KOPT-K1 (cell line): ENCODE data around the gene B3GNT8.
"Not testable (repeated sequence)": the region's sequence is repeated elsewhere in the genome, so short reads cannot be mapped to it uniquely, and the experiment has no call there.

ENCODE experiments used
- H3K27ac ChIP-seq: fragments of 200-600 bp; sonication (generic); 2 replicates; pipeline ENCODE4 v1.5.1; 2016; ENCODE audit warnings: antibody characterized with exemption, mild to moderate bottlenecking, low read depth, low read length; ENCODE audit not compliant: poor library complexity, severe bottlenecking
- H3K36me3 ChIP-seq: fragments of 200-600 bp; sonication (generic); 2 replicates; pipeline ENCODE4 v1.5.1; 2017; ENCODE audit warnings: antibody characterized with exemption, mild to moderate bottlenecking, low read length, moderate library complexity; ENCODE audit not compliant: insufficient read depth
- H3K9me3 ChIP-seq: fragments of 200-600 bp; sonication (generic); 2 replicates; pipeline ENCODE4 v1.5.1; 2017; ENCODE audit warnings: antibody characterized with exemption, low read length, mild to moderate bottlenecking; ENCODE audit not compliant: insufficient read depth, poor library complexity, severe bottlenecking

The B3GNT8 gene

GRCh38 chr19:41426952-41427646 is at the start of gene B3GNT8:
B3GNT8 (minus strand) TSS chr19:41427374; CDS start chr19:41426778, 596 bp downstream.
- Histone ChIP-seq H3K27ac (peak within 1 kb of the TSS; percentile 57), H3K9me3 (no peaks in the 10 kb centered on the region), H3K36me3 (peaks cover 44% of the 10 kb centered on the region)

- H3K27ac ChIP-seq: no peak overlapping the region
- no peaks in the 10 kb centered on the region for H3K36me3 ChIP-seq
- no peaks in the 10 kb centered on the region for H3K9me3 ChIP-seq
Measured at GRCh38 chr19:41476583-41476982, 49.4 kb upstream of the B3GNT8 start.

DNA sequence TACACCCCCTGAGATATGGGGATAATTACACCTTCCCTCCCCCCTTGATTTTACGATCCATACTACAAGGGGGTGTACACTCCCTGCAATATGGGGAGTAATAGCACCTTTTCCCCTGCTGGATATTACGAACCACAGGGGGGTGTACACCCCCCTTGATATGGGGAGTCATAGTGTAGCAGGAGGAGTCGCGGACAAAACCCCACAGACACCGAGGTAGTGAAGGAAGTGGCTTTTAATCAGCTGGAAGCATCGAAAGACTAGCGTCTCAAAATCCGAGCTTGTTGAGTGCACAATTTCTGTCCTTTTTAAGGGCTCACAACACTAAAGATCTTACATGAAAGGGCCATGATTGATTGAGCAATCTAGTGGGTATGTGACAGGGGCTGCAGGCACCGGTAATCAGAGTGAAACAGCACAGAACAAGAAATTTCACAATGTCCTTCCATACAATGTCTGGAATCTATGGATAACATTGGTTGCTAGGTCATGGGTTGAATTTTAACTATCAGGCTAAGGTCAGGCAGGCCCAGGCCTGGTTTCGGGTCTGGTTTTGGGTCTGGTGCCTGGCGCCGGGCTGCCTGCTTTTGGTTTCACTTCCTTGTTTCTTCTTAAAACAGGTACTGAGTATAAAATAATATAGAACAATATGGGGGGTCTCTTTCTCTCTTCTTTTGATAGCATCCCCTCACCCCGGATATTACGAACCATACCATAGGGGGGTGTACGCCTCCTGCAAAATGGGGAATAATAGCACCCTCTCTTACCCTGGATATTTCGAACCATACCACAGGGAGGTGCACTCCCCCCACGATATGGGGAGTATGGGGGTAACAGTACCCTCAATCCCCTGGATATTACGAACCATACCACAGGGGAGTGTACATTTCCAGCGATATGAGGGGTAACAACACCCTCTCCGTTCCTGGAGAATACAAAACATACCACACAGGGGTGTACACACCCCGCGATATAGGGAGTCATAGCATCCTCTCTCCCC is 36.4 kb upstream of the B3GNT8 start:
- H3K27ac ChIP-seq, H3K36me3 ChIP-seq, H3K9me3 ChIP-seq: not testable (repeated sequence)

GRCh38 chr19:41462497-41462896 is 35.3 kb upstream of the B3GNT8 start:
- Histone ChIP-seq H3K27ac (no peak overlapping the region), H3K9me3 (no peaks in the 10 kb centered on the region), H3K36me3 (no peaks in the 10 kb centered on the region)

GRCh38 chr19:41457241-41457640 is 30.1 kb upstream of the B3GNT8 start:
- no peaks in the 10 kb centered on the region for H3K36me3 ChIP-seq
- peaks cover 8% of the 10 kb centered on the region for H3K9me3 ChIP-seq
- no peak overlapping the region for H3K27ac ChIP-seq

DNA sequence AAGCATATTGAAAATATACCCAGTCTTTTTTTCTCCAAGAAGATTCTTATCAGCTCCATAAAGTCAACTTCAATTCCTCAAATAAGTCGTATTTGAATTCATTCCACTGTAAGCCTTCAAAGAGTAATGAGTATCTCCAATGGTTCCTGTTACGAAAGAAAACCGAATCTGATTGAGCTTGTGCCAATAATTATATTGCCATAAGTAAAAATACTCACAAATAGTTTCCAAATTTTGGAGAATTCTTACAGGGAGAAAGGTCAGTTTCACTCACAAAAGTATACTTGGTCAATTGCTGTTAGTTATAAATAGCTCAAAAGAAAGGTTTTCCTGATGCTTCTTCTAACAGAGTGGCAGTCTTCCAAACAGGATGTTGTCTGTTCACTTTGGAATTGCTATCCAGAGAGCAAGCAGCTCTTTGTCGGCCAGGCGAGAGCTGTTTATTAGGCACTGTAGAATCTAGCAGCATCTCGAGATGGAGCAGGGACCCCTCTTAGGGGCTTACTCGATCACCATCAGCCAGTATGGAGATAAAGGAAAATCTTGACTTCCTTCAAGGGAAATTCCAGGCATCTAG is 29.3 kb upstream of the B3GNT8 start:
- Histone ChIP-seq H3K9me3 (peaks cover 8% of the 10 kb centered on the region), H3K27ac (no peak overlapping the region), H3K36me3 (no peaks in the 10 kb centered on the region)

DNA sequence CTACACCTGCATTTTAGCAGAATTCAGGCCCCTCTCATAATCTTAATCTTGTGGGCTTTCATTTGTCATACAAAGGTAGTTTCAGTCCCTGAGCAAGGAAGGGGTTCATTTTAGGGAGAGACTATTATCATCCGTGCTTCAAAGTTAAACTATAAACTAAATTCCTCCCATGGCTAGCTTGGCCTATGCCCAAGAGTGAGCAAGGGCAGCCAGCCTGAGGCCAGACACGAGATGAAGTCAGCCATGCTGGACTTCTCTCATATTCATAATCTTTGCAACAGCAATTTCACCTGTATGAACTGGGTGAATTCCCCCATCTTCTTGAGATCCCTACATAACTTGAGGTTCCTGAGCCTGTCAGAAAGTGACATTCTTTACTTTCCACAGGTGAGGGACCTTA is 28.8 kb upstream of the B3GNT8 start:
- Histone ChIP-seq H3K27ac (no peak overlapping the region), H3K9me3 (peaks cover 8% of the 10 kb centered on the region), H3K36me3 (no peaks in the 10 kb centered on the region)

- Histone ChIP-seq H3K9me3 (peaks cover 8% of the 10 kb centered on the region), H3K36me3 (no peaks in the 10 kb centered on the region), H3K27ac (no peak overlapping the region)
Measured at GRCh38 chr19:41452584-41453275, 25.6 kb upstream of the B3GNT8 start.

DNA sequence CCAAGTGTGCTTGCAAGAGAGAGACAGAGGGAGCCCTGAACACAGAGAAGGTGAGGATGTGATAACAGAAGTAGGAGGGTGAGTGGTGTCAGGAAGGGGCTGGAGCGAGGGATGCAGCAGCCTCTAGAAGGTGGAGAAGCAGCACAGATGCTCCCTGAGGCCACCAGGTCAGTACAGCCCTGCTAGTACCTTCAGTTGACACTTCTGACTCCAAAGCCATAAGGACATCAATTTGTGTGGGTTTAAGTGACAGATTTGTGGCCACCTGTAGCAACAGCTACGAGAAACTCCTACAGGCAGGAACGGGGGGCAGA is 22.6 kb upstream of the B3GNT8 start:
- Histone ChIP-seq H3K36me3 (no peaks in the 10 kb centered on the region), H3K9me3 (no peaks in the 10 kb centered on the region), H3K27ac (no peak overlapping the region)

- no peaks in the 10 kb centered on the region for H3K9me3 ChIP-seq
- no peak overlapping the region for H3K27ac ChIP-seq
- no peaks in the 10 kb centered on the region for H3K36me3 ChIP-seq
Measured at GRCh38 chr19:41449079-41449864, 22.1 kb upstream of the B3GNT8 start.

DNA sequence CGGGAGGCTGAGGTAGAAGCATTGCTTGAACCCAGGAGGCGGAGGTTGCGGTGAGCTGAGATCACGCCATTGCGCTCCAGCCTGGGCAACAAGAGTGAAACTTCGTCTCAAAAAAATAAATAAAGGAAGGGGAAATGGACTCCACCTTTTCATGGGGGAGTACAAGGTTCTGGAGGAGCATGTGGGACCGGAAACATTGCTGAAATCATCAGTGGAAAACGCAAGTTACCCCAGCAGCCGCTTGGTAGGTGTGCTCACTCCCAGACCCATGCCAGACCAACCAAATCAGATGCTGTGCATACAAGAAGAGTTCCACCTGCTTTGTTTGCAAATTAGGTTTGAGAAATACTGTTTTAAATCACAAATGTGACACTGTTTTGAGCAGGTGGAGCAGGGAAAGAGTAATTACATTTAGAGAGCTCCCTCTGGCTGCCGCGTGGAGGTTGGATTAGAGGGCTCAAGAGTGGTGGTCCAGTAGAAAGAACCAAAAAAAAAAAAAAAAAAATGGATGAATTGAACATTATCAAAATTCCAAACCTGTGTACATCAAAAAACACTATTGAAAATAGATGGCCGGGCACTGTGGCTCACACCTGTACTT is 20.7 kb upstream of the B3GNT8 start:
- H3K27ac ChIP-seq: no peak overlapping the region
- no peaks in the 10 kb centered on the region for H3K36me3 ChIP-seq
- no peaks in the 10 kb centered on the region for H3K9me3 ChIP-seq

DNA sequence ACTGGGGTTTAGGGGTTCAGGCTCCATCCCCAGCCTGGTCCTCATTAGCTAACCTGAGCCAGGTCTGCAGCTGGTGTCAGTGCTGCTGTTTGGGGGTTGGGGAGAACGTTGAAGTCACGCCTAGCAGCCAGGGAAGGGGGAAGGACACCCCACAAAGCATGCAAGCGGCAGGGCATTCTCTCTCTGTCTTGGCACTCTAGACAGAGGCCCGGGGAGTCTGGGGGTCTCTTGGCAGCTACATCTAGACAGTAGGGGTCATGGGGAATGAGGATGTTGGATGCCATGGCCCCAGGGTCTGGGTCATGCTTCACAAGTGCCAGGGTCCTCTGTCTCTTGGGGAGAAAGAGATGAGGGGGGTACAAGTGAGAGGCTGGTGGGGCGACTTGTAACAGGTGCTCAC is 18.4 kb upstream of the B3GNT8 start:
- no peaks in the 10 kb centered on the region for H3K9me3 ChIP-seq
- no peak overlapping the region for H3K27ac ChIP-seq
- no peaks in the 10 kb centered on the region for H3K36me3 ChIP-seq

DNA sequence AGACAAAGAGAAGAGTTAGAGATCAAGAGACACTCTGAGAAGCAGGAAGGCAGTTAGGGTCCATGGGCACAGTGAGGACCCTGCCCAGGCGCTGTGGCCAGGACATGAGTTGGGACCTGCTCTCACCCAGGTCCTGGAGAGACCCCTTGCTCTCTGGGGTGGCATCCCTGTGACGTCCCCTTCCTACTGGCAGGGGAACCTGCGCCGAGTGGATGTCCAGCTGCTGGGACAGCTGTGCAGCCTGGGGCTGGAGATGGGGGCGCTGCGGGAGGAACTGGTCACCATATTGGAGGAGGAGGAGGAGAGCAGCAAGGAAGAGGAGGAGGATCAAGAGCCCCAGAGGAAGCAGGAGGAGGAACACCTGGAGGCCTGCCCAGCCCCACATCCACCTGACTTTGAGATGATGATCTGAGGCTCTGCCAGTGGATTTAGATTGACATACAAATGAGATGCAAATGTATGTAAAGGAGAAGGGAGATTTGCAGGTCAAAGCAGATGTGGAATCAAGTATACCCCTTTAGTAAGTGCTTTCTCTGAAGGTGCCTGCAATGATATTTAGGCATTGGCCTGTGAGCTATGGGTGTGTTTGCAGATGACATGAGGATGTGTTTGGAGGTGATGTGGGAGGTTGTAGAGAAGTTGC is 16.8 kb upstream of the B3GNT8 start:
- no peaks in the 10 kb centered on the region for H3K9me3 ChIP-seq
- no peaks in the 10 kb centered on the region for H3K36me3 ChIP-seq
- H3K27ac ChIP-seq: no peak overlapping the region
